ENCODE data around the gene BCAS3. TPM values are rescaled to one million over a fixed set of nuclear protein-coding genes. Genes with fewer than 3 reads are reported as not detected.

The BCAS3 gene
- total RNA-seq, 2 experiments from 2014 or later = 13.4 to 14.5 TPM

DNA sequence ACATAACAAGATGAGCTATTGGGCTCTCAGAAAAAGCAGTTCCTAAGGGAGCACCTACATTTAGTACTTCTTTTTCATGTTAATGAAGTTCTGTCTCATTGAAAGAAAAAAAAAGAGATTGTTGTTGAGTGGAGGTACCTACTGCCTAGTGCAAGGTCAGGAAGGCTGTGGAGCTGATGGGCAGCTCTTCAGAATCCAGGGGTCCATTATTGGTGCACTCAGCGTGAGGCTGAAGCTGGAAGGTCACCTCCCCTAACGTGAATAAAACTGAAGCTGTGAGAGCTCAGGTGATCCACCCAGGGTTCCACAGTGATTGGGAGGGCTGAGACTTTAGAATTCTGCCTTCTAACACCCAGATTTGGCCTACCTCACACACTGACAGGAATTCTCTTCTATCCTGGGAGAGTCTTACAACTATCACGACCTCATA is 568.1 kb downstream of the BCAS3 start:
- Histone ChIP-seq H3K4me2 (ENCODE audit: low read length) (no peak overlapping the region), H3K4me1 (ENCODE audit: insufficient read depth, low read length, poor library complexity, severe bottlenecking) (no peaks in the 10 kb centered on the region), H3K4me3 (ENCODE audit: low read depth, low read length, poor library complexity, severe bottlenecking) (no peak overlapping the region), H3K79me2 (ENCODE audit: insufficient read depth, low read depth, low read length) (no peaks in the 10 kb centered on the region), H4K20me1 (ENCODE audit: insufficient read depth, low read length) (no peaks in the 10 kb centered on the region), H3K27ac (ENCODE audit: low read depth, low read length, poor library complexity, severe bottlenecking) (no peak overlapping the region), H3K9me3 (ENCODE audit: low read length) (no peaks in the 10 kb centered on the region), H3K36me3 (ENCODE audit: insufficient read depth, low read length) (no peaks in the 10 kb centered on the region), H2AFZ (ENCODE audit: low read length) (no peak overlapping the region), H3K9me2 (ENCODE audit: insufficient read depth, low read length) (no peaks in the 10 kb centered on the region)
- no TSS peak for BruUV-seq (replicated peaks)
- ChIA-PET CTCF (ENCODE audit: unreplicated experiment) (no interaction called here), POLR2A (no interaction called here)
- intact Hi-C loops (cut with micrococcal nuclease; ENCODE audit: unreplicated experiment) = no loop called here
- TF ChIP-seq, protein P1, sequence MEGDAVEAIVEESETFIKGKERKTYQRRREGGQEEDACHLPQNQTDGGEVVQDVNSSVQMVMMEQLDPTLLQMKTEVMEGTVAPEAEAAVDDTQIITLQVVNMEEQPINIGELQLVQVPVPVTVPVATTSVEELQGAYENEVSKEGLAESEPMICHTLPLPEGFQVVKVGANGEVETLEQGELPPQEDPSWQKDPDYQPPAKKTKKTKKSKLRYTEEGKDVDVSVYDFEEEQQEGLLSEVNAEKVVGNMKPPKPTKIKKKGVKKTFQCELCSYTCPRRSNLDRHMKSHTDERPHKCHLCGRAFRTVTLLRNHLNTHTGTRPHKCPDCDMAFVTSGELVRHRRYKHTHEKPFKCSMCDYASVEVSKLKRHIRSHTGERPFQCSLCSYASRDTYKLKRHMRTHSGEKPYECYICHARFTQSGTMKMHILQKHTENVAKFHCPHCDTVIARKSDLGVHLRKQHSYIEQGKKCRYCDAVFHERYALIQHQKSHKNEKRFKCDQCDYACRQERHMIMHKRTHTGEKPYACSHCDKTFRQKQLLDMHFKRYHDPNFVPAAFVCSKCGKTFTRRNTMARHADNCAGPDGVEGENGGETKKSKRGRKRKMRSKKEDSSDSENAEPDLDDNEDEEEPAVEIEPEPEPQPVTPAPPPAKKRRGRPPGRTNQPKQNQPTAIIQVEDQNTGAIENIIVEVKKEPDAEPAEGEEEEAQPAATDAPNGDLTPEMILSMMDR (conservative IDR thresholded peaks at IDR 0.05; ENCODE audit: low read length) = no peak
- no peak for TF ChIP-seq EZH2phosphoT487 (IDR thresholded peaks at IDR 0.05; ENCODE audit: borderline replicate concordance, low read depth, low read length)
- DNase-seq (ENCODE audit: low spot score) = no peak

DNA sequence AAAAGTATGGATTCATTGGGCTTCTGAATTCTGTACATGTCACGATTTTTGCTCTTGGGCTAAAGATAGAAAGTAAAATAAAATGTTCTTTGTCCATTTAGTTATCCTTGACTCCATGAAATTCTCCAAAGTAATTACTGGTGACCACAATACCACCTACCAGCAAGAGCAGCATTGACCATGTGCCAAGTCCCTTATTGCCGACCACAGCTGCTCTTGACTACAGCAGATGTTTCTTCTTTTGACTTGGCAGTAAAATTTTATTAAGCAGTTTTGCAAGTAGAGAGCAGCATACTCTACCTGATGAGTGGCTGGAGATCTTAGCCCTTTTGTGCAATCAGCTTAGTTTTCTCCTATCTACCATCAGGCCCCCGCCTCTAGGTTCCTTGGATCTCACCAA is 569.8 kb downstream of the BCAS3 start:
- TF ChIP-seq EZH2phosphoT487 (IDR thresholded peaks at IDR 0.05; ENCODE audit: borderline replicate concordance, low read depth, low read length) = no peak
- TF ChIP-seq, protein P1 (conservative IDR thresholded peaks at IDR 0.05; ENCODE audit: low read length) = no peak
- ChIA-PET POLR2A (interaction anchor here (0.6 kb wide), 1 partner anchor 505 kb away, joined by 3 read pairs; no protein-coding TSS in a partner anchor), CTCF (ENCODE audit: unreplicated experiment) (no interaction called here)
- Histone ChIP-seq H3K36me3 (ENCODE audit: insufficient read depth, low read length) (no peaks in the 10 kb centered on the region), H4K20me1 (ENCODE audit: insufficient read depth, low read length) (no peaks in the 10 kb centered on the region), H3K4me3 (ENCODE audit: low read depth, low read length, poor library complexity, severe bottlenecking) (no peak overlapping the region), H2AFZ (ENCODE audit: low read length) (no peak overlapping the region), H3K9me3 (ENCODE audit: low read length) (no peaks in the 10 kb centered on the region), H3K4me1 (ENCODE audit: insufficient read depth, low read length, poor library complexity, severe bottlenecking) (no peaks in the 10 kb centered on the region), H3K27ac (ENCODE audit: low read depth, low read length, poor library complexity, severe bottlenecking) (no peak overlapping the region), H3K9me2 (ENCODE audit: insufficient read depth, low read length) (no peaks in the 10 kb centered on the region), H3K79me2 (ENCODE audit: insufficient read depth, low read depth, low read length) (no peaks in the 10 kb centered on the region), H3K4me2 (ENCODE audit: low read length) (no peak overlapping the region)
- no peak for DNase-seq (ENCODE audit: low spot score)
- intact Hi-C loops (cut with micrococcal nuclease; ENCODE audit: unreplicated experiment) = no loop called here
- BruUV-seq (replicated peaks) = no TSS peak

DNA sequence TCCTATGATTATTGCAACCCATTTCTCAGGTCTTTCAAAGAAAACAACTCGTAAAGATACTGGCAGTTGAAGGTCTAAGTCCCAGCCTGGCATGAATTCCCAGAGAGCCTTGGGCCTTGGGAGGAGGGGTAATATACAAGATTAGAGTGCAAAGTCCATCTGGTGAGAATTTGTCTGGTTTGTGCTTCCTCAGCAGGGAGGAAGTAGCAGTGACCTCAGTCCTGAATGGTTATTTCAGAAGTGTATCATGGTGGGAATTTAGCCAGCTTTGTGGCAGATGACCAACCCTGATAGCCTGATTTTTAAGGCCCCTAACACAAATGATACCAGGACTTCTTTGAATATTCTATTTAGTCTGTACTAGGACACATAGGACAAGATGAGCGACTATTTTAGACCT is 570.7 kb downstream of the BCAS3 start:
- no peak for DNase-seq (ENCODE audit: low spot score)
- Histone ChIP-seq H3K9me2 (ENCODE audit: insufficient read depth, low read length) (no peaks in the 10 kb centered on the region), H2AFZ (ENCODE audit: low read length) (no peak overlapping the region), H3K9me3 (ENCODE audit: low read length) (no peaks in the 10 kb centered on the region), H3K79me2 (ENCODE audit: insufficient read depth, low read depth, low read length) (no peaks in the 10 kb centered on the region), H4K20me1 (ENCODE audit: insufficient read depth, low read length) (no peaks in the 10 kb centered on the region), H3K36me3 (ENCODE audit: insufficient read depth, low read length) (no peaks in the 10 kb centered on the region), H3K4me3 (ENCODE audit: low read depth, low read length, poor library complexity, severe bottlenecking) (no peak overlapping the region), H3K4me2 (ENCODE audit: low read length) (no peak overlapping the region), H3K4me1 (ENCODE audit: insufficient read depth, low read length, poor library complexity, severe bottlenecking) (no peaks in the 10 kb centered on the region), H3K27ac (ENCODE audit: low read depth, low read length, poor library complexity, severe bottlenecking) (no peak overlapping the region)
- ChIA-PET POLR2A (no interaction called here), CTCF (ENCODE audit: unreplicated experiment) (no interaction called here)
- BruUV-seq (replicated peaks) = no TSS peak
- intact Hi-C loops (cut with micrococcal nuclease; ENCODE audit: unreplicated experiment) = no loop called here
- TF ChIP-seq, protein P1 (conservative IDR thresholded peaks at IDR 0.05; ENCODE audit: low read length) = no peak
- no peak for TF ChIP-seq EZH2phosphoT487 (IDR thresholded peaks at IDR 0.05; ENCODE audit: borderline replicate concordance, low read depth, low read length)
